ENCODE data around the gene CIZ1.
A peak's percentile ranks its signal among the peaks of the same experiment; 100 is the strongest.
"Not testable (repeated sequence)": the region's sequence is repeated elsewhere in the genome, so short reads cannot be mapped to it uniquely, and the experiment has no call there.

The CIZ1 gene

DNA sequence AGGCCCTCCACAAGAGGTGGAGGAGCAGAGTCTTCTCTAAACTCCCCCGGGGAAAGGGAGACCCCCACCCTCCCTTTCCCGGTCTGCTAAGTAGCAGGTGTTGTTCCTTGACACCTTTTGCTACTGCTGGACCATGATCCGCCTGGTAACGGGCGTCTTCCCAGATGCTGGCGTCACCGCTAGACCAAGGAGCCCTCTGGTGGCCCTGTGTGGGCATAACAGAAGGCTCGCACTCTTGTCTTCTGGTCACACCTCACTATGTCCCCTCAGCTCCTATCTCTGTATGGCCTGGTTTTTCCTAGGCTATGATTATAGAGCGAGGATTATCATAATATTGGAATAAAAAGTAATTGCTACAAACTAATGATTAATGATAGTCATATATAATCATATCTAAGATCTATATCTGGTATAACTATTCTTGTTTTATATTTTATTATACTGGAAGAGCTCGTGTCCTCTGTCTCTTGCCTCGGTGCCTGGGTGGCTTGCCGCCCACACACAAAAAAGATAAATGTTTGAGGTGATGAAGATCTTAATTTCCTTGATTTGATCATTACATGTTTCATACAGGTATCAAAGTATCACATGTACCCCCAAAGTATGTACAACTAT lies 61.3 kb downstream of the CIZ1 start:
- DNase-seq (ENCODE audit: low read depth); in situ Hi-C loops (cut with HindIII; ENCODE audit: low sequenced_read_pairs); H3K4me3 ChIP-seq (ENCODE audit: low read depth, low read length): not testable (repeated sequence)
- TF ChIP-seq, protein P1, sequence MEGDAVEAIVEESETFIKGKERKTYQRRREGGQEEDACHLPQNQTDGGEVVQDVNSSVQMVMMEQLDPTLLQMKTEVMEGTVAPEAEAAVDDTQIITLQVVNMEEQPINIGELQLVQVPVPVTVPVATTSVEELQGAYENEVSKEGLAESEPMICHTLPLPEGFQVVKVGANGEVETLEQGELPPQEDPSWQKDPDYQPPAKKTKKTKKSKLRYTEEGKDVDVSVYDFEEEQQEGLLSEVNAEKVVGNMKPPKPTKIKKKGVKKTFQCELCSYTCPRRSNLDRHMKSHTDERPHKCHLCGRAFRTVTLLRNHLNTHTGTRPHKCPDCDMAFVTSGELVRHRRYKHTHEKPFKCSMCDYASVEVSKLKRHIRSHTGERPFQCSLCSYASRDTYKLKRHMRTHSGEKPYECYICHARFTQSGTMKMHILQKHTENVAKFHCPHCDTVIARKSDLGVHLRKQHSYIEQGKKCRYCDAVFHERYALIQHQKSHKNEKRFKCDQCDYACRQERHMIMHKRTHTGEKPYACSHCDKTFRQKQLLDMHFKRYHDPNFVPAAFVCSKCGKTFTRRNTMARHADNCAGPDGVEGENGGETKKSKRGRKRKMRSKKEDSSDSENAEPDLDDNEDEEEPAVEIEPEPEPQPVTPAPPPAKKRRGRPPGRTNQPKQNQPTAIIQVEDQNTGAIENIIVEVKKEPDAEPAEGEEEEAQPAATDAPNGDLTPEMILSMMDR (IDR thresholded peaks at IDR 0.05; ENCODE audit: low read depth, low read length, missing control alignments): peak; percentile 22

DNA sequence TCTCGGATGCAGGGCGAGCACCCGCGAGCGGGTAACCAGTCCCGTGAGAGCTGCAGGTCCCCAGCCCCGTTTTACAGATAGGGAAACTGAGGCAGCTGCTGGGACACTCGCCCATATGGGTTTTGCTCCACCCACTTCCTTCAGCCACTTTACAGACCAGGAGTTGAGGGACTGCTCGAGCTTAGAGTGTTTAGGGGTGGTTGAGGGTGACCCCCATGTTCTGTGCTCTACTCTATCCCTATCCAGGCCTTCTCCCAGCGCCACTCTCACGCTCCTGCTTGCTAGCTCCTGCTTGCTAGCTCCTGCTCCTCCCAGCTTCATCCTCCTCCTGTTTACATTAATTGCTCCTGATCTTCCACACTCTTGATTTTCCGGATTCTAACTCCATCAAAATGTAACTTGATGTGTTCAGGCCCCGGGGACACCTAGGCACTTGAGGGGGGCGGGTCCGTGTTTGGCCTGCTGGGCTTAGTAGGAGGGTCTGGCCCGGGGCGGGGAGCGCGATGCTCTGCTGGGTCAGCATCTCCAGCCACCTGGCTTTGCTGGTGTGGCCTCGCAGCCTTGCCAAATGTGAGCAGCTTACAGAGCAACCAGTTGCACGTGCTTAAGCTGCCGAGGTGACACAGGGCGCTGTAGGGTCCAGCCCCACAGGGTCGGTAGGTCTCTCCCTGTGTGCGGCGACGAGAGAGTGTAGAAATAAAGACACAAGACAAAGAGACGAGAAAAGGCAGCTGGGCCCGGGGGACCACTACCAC lies 62.4 kb downstream of the CIZ1 start:
- in situ Hi-C loops (cut with HindIII; ENCODE audit: low sequenced_read_pairs): no loop called here
- peak overlapping the region; percentile 67 for H3K4me3 ChIP-seq (ENCODE audit: low read depth, low read length)
- TF ChIP-seq, protein P1 (IDR thresholded peaks at IDR 0.05; ENCODE audit: low read depth, low read length, missing control alignments): no peak
- DNase-seq (ENCODE audit: low read depth): no peak

DNA sequence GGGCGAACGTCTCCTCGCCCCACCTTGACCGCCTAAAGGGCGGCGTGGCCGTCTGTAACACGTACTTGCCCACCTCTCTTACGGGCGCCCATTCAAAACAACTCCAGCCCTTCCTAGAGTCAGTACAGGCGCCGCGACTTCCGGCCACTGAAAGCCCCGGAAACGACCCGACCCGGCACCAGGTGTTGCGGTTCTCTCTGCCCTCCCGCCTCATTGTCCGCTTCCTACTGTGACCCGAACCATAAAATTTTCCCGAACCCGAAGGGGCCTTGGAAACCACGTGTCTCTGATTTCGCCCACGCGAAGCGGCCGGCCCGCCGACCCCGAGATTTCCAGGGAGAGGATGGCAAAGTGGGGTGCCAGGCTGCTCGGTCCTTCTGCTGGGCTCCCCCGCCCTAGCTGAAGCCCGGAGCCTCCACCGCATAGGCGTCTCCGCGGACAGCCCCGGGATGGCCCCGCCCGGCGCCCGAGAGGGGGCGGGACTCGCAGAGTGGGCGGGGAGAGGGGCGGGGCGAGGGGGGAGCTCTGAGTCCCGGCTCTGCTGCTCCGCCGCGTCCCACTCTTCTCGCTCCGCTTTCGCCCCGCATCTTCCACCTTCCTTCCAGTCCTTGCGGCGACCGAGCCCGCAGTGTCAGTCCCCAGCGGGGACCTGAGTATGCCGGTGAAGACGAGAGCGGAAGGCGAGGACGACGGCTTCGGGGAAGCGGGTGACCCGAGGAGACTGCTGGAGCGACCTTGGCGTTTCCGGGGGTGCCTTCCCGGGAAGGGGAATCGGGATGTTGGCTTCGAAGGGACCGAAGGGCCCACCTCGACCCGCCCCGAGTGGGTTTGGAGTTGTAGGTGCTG lies 63.2 kb downstream of the CIZ1 start:
- peak; percentile 77 for DNase-seq (ENCODE audit: low read depth)
- peak overlapping the region; percentile 67 for H3K4me3 ChIP-seq (ENCODE audit: low read depth, low read length)
- TF ChIP-seq, protein P1 (IDR thresholded peaks at IDR 0.05; ENCODE audit: low read depth, low read length, missing control alignments): no peak
- in situ Hi-C loops (cut with HindIII; ENCODE audit: low sequenced_read_pairs): no loop called here

DNA sequence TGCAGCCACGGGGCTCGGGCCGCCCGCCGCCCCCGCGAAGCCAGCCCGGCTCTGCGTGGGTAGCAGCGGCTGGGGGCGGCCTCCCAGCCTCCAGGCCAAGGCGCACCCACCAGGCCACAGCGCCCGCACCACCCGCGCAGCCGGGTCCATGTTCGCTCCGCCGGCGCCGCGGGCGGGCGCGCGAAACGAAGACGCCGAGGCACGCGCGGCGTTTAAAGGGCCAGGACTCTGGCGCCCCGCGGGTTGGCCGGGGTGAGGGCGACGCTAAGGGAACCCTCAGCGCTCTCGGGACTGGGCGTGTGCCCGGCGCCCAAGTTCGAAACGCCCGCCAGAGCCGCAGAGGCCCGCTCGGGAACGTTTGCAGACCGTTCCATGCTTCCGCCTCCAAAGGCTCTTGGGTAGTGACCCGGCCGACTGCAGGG lies 63.8 kb downstream of the CIZ1 start, which contains the start of gene PTGES2:
TSS of gene PTGES2 (minus strand) at position 162 of the 422 bp plus-strand sequence. CDS start at position 150, 12 bp downstream.
- in situ Hi-C loops (cut with HindIII; ENCODE audit: low sequenced_read_pairs): no loop called here
- DNase-seq (ENCODE audit: low read depth): peak; percentile 29
- TF ChIP-seq, protein P1 (IDR thresholded peaks at IDR 0.05; ENCODE audit: low read depth, low read length, missing control alignments): no peak

DNA sequence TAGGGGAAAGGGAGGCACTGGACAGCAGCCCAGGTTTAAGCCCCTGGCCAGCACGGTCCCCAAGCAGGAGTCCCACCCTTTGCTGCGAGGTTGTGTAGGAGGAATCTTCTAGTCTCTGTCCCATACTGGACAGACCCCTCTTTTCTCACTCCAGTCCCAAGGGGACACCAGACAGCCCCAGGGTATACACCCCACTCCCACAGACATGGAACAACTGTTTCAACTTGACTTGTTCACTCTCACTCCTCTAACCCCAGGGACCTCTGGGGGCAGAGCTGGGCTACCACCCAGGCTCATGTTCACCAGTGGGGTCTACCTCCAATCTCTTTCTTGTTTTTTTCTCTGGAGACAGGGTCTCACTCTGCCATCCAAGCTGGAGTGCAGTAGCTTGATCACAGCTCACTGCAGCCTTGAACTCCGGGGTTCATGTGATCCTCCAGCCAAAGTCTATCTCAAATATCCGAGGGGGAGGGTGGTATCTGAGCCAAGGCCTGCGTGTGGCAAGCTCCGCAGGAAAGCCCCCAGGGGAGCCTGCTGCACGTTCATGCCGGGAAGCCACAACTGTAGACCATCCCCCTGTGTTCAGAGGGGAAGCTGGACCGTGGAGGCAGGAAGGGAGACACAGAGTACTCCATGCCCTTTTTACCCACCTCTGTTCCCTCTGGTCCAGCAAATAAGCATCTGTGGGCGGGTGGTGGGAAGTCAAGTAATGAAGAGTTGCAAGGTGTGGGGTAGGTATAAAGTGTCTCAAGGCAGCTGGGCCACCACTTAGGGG lies 65.6 kb downstream of the CIZ1 start:
- TF ChIP-seq, protein P1 (IDR thresholded peaks at IDR 0.05; ENCODE audit: low read depth, low read length, missing control alignments): no peak
- in situ Hi-C loops (cut with HindIII; ENCODE audit: low sequenced_read_pairs): no loop called here
- peak overlapping the region; percentile 67 for H3K4me3 ChIP-seq (ENCODE audit: low read depth, low read length)
- DNase-seq (ENCODE audit: low read depth): no peak

More for the DNA sequence above, 63.8 kb downstream of the CIZ1 start, which contains the start of gene PTGES2:
- peak within 1 kb of the TSS; percentile 67 for H3K4me3 ChIP-seq (ENCODE audit: low read depth, low read length)
